Measurements from ENCODE around the gene TPRA1.

The TPRA1 gene

DNA sequence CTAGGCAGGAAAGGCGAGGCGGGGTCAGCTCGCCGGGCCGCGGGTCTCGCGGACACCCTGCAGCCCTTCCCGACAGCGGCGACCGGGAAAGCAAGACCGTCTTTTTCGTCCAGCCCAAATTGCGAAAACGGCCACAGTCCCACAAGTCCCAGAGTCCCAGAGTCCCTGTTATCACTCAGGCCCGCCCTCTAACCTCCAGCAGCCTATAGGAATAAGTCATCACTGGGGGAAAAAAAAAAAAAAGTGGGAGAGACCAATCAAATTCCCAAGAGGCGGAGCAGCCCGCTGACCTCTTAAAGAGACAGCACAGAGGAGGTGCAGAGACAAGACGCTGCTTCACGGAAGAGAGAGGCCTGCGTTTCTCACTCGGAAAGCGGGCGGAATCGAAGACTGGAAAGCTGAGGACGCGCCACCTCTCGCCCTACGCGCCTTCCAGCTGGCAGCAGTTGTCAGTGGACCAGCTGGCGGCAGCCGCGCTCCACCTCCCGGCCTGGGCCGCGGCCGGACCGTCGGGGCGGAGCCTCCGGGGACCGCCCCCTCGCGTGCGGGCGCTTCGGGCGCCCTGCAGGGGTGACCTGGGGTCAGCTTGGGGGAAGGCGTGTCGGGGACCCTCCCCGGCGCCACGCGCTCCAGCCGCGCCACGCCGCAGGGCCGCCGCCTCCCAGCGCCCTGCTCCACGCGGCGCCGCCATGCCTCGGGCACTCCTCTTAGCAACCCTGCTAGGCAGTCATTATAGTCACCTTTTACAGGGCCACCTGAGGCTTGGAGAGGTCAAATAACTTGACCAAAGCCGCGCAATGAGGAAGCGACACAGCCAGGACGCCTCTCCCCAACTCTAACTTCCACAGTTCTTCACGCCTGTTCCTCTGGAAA is at the start of gene TPRA1:
TPRA1 (minus strand) TSS at position 141 of the 873 bp plus-strand sequence. CDS start 10,587 bp downstream, outside the sequence.
- CTCF ChIA-PET, result interaction anchor here (0.5 to 3.6 kb wide), 5 partner anchors 12 to 430 kb away, joined by 3 to 16 read pairs (median 3); no protein-coding TSS in a partner anchor
- no peaks in the 10 kb centered on the region for H3K9me3 Mint-ChIP-seq

GRCh38 chr3:127640042-127640355 is 49.5 kb upstream of the TPRA1 start:
- no peaks in the 10 kb centered on the region for H3K36me3 Mint-ChIP-seq
- H3K4me1 Mint-ChIP-seq, result peaks cover 18% of the 10 kb centered on the region
- CTCF ChIA-PET, result interaction anchor here (0.8 kb wide), 1 partner anchor 9 kb away, joined by 5 read pairs; no protein-coding TSS in a partner anchor
- no peak overlapping the region for H3K4me3 Mint-ChIP-seq
- H3K27me3 Mint-ChIP-seq, result peaks cover 10% of the 10 kb centered on the region
- DNase-seq, result no peak
- H3K27ac Mint-ChIP-seq, result no peak overlapping the region
- no peaks in the 10 kb centered on the region for H3K9me3 Mint-ChIP-seq

More for the DNA sequence above, at the start of gene TPRA1:
- Mint-ChIP-seq H3K27ac (peak within 1 kb of the TSS; percentile 97), H3K4me1 (peaks cover 29% of the 10 kb centered on the region), H3K27me3 (no peaks in the 10 kb centered on the region), H3K4me3 (peak within 1 kb of the TSS; percentile 91), H3K36me3 (peaks cover 2% of the 10 kb centered on the region)
- peak; percentile 89 for DNase-seq

GRCh38 chr3:127639173-127640041 is 48.9 kb upstream of the TPRA1 start:
- H3K4me1 Mint-ChIP-seq, result peaks cover 18% of the 10 kb centered on the region
- H3K27ac Mint-ChIP-seq, result no peak overlapping the region
- peaks cover 10% of the 10 kb centered on the region for H3K27me3 Mint-ChIP-seq
- no peaks in the 10 kb centered on the region for H3K36me3 Mint-ChIP-seq
- CTCF ChIA-PET, result interaction anchor here (0.8 kb wide), 1 partner anchor 9 kb away, joined by 5 read pairs; no protein-coding TSS in a partner anchor
- H3K9me3 Mint-ChIP-seq, result no peaks in the 10 kb centered on the region
- no peak for DNase-seq
- H3K4me3 Mint-ChIP-seq, result no peak overlapping the region

GRCh38 chr3:127637971-127638370 is 47.4 kb upstream of the TPRA1 start:
- no peaks in the 10 kb centered on the region for H3K9me3 Mint-ChIP-seq
- DNase-seq, result no peak
- peaks cover 14% of the 10 kb centered on the region for H3K27me3 Mint-ChIP-seq
- peak overlapping the region; percentile 30 for H3K27ac Mint-ChIP-seq
- H3K4me3 Mint-ChIP-seq, result no peak overlapping the region
- CTCF ChIA-PET, result interaction anchor here (0.7 to 1.6 kb wide), 4 partner anchors 24 to 63 kb away, joined by 3 to 5 read pairs (median 4); no protein-coding TSS in a partner anchor
- H3K4me1 Mint-ChIP-seq, result peaks cover 18% of the 10 kb centered on the region
- H3K36me3 Mint-ChIP-seq, result no peaks in the 10 kb centered on the region

DNA sequence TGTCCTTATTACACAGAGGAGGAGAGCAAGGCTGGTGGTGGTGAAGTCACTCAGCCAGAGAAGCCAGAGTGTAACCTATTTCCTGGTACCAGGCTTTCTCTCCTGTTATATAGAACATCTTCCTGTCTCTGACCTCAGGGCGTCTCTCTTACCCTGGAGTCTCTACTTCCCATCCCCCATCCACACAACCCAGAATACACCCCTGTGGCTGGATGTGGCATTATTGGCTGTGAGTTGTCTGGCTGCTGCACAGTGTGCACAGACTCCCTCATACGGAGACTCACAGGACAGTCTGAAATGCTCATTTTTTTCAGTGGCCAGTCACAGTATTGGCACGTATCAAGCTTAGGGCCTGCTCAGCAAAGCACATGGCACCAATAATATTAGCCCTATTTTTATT is 47.0 kb upstream of the TPRA1 start:
- peak; percentile 73 for DNase-seq
- Mint-ChIP-seq H3K27ac (peak overlapping the region; percentile 21), H3K27me3 (peaks cover 15% of the 10 kb centered on the region), H3K4me1 (peaks cover 18% of the 10 kb centered on the region), H3K9me3 (no peaks in the 10 kb centered on the region), H3K4me3 (no peak overlapping the region), H3K36me3 (no peaks in the 10 kb centered on the region)
- CTCF ChIA-PET, result interaction anchor here (0.7 to 1.6 kb wide), 4 partner anchors 25 to 62 kb away, joined by 3 to 5 read pairs (median 4); no protein-coding TSS in a partner anchor

GRCh38 chr3:127634653-127635052 is 44.1 kb upstream of the TPRA1 start:
- DNase-seq, result no peak
- no peaks in the 10 kb centered on the region for H3K36me3 Mint-ChIP-seq
- CTCF ChIA-PET, result no interaction called here
- H3K4me3 Mint-ChIP-seq, result no peak overlapping the region
- H3K27ac Mint-ChIP-seq, result no peak overlapping the region
- peaks cover 43% of the 10 kb centered on the region for H3K27me3 Mint-ChIP-seq
- no peaks in the 10 kb centered on the region for H3K9me3 Mint-ChIP-seq
- peaks cover 31% of the 10 kb centered on the region for H3K4me1 Mint-ChIP-seq

DNA sequence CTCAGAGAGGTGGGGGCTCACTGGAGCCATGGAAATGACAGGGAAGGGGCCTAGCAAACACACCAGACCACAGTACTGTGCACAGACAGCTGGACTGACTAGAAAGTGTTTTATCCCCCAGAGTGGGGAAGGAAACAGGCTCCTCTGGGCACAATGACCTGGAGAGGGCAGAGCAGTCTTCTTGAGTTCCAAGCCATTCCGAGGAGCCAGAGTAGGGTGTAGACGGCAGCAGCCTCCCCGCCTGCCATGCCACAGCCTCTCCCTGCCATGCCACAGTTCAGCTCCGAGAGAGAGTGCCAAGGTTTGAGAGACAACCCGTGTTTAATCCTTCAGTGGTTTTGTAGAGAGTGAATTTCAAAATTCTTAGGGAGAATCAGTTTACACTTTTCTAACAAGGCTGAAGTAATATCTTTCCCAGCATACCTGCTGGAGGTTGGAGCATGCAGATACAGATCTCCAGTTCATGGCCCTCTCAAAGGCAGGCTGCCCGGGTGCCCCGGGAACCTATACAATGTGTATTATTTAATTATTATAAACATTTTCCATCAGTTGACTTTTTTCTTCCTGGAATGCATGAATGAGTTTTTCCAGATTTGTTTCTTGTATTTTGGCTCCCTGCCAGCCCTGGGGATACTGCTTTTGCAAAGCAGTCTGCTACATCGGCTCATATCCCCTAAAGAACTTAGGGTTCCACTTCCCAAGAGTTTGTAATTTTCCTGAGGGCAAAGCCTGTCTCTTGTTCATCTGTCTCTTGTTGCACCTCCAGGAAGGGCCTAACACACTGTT is 41.7 kb upstream of the TPRA1 start:
- CTCF ChIA-PET, result interaction anchor here (1.2 kb wide), 1 partner anchor 57 kb away, joined by 3 read pairs; no protein-coding TSS in a partner anchor
- H3K27me3 Mint-ChIP-seq, result peaks cover 56% of the 10 kb centered on the region
- peaks cover 1% of the 10 kb centered on the region for H3K36me3 Mint-ChIP-seq

DNA sequence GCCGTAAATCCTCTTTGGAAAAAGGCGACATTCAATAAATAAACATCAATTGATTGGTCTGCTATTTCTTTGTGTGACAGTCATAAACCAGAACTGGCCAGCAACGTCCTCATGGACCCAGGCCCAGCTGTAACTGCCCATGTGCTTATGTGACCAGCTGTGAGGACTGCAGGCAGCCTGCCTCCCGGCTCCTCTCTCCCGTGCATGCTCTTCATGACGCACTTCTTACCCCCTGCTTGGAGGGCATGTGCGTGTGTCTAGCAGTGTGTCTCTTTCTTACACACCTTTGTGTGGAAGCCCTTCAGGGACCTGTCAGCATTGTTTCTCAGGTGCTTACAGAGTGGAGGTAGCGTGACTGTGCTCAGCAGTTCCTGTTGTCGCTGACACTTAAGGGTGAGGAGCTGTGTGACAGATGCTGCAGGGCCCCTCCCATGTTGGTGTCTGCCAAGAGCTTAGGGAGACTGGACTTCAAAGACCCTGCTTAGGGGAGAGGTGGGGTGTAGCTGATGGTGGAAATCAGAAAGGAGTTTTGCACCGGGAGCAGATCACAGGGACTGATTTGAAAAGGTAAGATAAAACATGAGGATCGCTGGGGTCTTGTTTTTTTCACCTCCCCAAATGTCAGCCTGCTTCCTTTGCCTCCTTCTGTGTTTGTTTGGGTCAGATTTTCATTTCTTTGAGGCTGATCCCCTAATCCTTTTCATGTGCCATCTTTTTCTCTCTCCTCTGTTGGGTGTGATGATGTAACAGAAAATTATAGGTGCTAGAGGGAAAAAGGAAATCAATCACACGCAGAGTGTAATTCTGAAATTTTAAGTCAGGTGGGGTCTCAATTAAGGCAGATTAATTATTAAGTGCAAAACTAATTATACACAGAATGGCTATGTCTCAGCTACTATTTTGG is 40.5 kb upstream of the TPRA1 start:
- no peak overlapping the region for H3K4me3 Mint-ChIP-seq
- H3K36me3 Mint-ChIP-seq, result peaks cover 1% of the 10 kb centered on the region
- no peak for DNase-seq
- peaks cover 20% of the 10 kb centered on the region for H3K4me1 Mint-ChIP-seq
- CTCF ChIA-PET, result interaction anchor here (1.0 to 1.4 kb wide), 2 partner anchors 33 to 56 kb away, joined by 3 to 5 read pairs; no protein-coding TSS in a partner anchor
- H3K27ac Mint-ChIP-seq, result no peak overlapping the region
- H3K27me3 Mint-ChIP-seq, result peaks cover 66% of the 10 kb centered on the region
- H3K9me3 Mint-ChIP-seq, result no peaks in the 10 kb centered on the region

More for the DNA sequence above, 41.7 kb upstream of the TPRA1 start:
- no peaks in the 10 kb centered on the region for H3K9me3 Mint-ChIP-seq
- H3K4me3 Mint-ChIP-seq, result no peak overlapping the region
- DNase-seq, result no peak
- peaks cover 27% of the 10 kb centered on the region for H3K4me1 Mint-ChIP-seq
- no peak overlapping the region for H3K27ac Mint-ChIP-seq

DNA sequence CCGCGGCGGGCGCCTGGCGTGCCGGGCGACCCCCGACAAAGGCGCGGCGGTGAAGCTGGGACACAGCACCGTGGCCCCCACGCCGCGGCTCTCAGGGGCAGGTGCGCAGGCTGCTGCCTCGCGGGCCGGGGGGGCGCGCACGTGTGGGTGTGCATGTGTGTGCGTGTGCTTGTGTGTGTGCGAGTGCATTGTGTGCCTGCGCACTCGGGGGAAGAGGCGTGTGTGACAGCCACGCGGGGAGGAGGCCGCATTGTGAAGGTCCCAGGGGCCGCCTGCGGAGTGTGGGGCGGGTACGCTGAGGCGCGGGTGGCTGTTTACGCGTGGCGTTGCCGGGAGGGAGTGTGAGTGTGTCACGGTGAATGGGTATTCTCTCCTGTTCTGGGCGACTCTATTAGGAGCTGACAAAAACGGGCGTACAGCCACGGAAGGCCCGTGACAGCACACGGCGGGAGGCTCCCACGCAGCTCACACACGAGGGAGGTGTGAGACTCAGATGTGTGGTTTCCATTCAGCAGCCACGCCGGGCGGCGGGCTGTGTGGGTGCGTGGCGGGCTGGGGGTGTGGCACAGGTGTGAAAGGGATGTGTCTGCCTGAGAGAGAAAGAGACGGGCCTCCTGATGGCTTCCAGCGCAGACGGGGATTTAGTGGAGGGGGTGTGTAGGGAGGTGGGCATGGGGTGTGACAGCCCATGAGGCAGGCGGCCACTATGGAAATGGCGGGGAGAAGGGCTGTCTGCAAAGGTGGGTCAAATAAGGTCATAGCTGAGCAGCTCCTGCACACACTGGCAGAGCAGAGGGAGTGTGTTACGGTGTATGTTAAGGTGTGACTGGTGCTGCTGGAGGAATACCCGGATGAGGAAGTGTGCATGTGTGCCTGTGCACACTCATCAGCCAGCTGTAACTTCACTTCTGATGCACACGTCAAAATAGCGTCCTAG is 39.2 kb upstream of the TPRA1 start:
- peak; percentile 46 for DNase-seq
- CTCF ChIA-PET, result interaction anchor here (1.4 kb wide), 1 partner anchor 55 kb away, joined by 5 read pairs; no protein-coding TSS in a partner anchor
- Mint-ChIP-seq H3K9me3 (no peaks in the 10 kb centered on the region), H3K4me3 (peak overlapping the region; percentile 74), H3K4me1 (peaks cover 19% of the 10 kb centered on the region), H3K36me3 (peaks cover 1% of the 10 kb centered on the region), H3K27me3 (peaks cover 67% of the 10 kb centered on the region), H3K27ac (peak overlapping the region; percentile 45)

DNA sequence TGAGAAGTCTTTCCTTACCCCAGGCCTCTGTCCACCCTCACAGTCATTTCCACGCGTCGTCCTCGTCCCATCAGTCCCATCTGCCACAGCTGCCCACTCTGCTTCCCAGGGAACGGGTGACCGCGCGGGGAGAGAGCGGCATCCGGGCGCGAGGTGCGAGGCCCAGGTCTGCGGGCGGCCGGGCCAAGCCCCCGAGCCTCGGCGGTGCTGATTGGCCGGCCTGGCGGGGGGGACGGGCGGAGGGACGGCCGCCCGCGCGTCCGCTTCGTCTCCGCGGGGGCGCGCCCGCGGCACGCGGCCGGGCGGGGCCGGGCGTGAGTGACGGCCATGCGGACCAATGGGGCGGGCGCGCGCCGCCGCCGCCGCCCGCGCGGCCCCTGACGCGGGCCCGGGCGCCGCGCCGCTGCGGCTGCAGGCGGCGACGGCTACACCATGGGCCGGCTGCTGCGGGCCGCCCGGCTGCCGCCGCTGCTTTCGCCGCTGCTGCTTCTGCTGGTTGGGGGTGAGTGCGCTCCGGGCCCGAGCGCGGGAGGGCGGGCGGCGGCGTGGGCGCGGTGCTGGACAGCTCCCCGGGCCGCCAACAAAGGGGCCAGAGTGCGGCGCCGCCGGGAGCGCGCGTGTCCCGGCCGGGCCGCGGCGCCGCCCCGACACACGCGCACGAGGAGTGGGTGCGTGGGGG is 38.4 kb upstream of the TPRA1 start, which contains the start of gene PODXL2:
PODXL2 (plus strand) TSS at position 398 of the 679 bp plus-strand sequence; CDS start at position 433, 35 bp downstream.
- Mint-ChIP-seq H3K4me3 (peak within 1 kb of the TSS; percentile 74), H3K27ac (peak within 1 kb of the TSS; percentile 45), H3K36me3 (peaks cover 1% of the 10 kb centered on the region), H3K9me3 (no peaks in the 10 kb centered on the region), H3K4me1 (peaks cover 19% of the 10 kb centered on the region), H3K27me3 (peaks cover 71% of the 10 kb centered on the region)
- CTCF ChIA-PET, result no interaction called here
- peak; percentile 51 for DNase-seq

GRCh38 chr3:127628426-127628787 is 37.9 kb upstream of the TPRA1 start:
- CTCF ChIA-PET, result no interaction called here
- Mint-ChIP-seq H3K36me3 (peaks cover 1% of the 10 kb centered on the region), H3K9me3 (no peaks in the 10 kb centered on the region), H3K27ac (no peak overlapping the region), H3K27me3 (peaks cover 68% of the 10 kb centered on the region), H3K4me3 (peak overlapping the region; percentile 69), H3K4me1 (peaks cover 19% of the 10 kb centered on the region)
- DNase-seq, result no peak
